KMS-11 (cell line): ENCODE measurements around the gene OPRM1.
"Not testable (repeated sequence)": the region's sequence is repeated elsewhere in the genome, so short reads cannot be mapped to it uniquely, and the experiment has no call there.

Source experiments
- H2AFZ ChIP-seq: fragments of 200-600 bp; sonication (generic); 2 replicates; pipeline ENCODE4 v1.6.1; 2016; ENCODE audit warnings: antibody characterized with exemption, mixed run types, low read depth
- H3K27ac ChIP-seq: fragments of 200-600 bp; sonication (generic); 2 replicates; pipeline ENCODE4 v1.6.1; 2016; ENCODE audit warnings: mild to moderate bottlenecking, mixed run types
- H3K27me3 ChIP-seq: fragments of 200-600 bp; sonication (generic); 2 replicates; pipeline ENCODE4 v1.6.1; 2017; ENCODE audit warnings: mild to moderate bottlenecking, low read depth, mixed run types, moderate library complexity; ENCODE audit not compliant: insufficient read depth
- H3K36me3 ChIP-seq: fragments of 200-600 bp; sonication (generic); 2 replicates; pipeline ENCODE4 v1.6.1; 2017; ENCODE audit warnings: mild to moderate bottlenecking, mixed run types; ENCODE audit not compliant: insufficient read depth
- H3K4me1 ChIP-seq: fragments of 200-600 bp; sonication (generic); 2 replicates; pipeline ENCODE4 v1.6.1; 2016; ENCODE audit warnings: mild to moderate bottlenecking, low read depth, mixed run types; ENCODE audit not compliant: poor library complexity, severe bottlenecking
- H3K4me2 ChIP-seq: fragments of 200-600 bp; sonication (generic); 2 replicates; pipeline ENCODE4 v1.7.0; 2016; ENCODE audit warnings: mild to moderate bottlenecking, mixed run types
- H3K4me3 ChIP-seq: fragments of 200-600 bp; sonication (generic); IDR thresholded peaks from 2 replicates; pipeline ENCODE4 v1.6.1; 2017; ENCODE audit warnings: low read depth, low read length, mixed read lengths; ENCODE audit not compliant: insufficient read depth
- H3K79me2 ChIP-seq: fragments of 200-600 bp; sonication (generic); 2 replicates; pipeline ENCODE4 v1.6.1; 2016; ENCODE audit warnings: low read depth, mixed run types; ENCODE audit not compliant: insufficient read depth
- H3K9ac ChIP-seq: fragments of 200-600 bp; sonication (generic); 2 replicates; pipeline ENCODE4 v1.6.1; 2016; ENCODE audit warnings: mild to moderate bottlenecking, mixed run types
- H4K20me1 ChIP-seq: fragments of 200-600 bp; sonication (generic); 2 replicates; pipeline ENCODE4 v1.6.1; 2016; ENCODE audit warnings: mild to moderate bottlenecking, mixed run types; ENCODE audit not compliant: insufficient read depth
- CTCF ChIP-seq: fragments of 200-600 bp; sonication (generic); conservative IDR thresholded peaks from 2 replicates; pipeline ENCODE4 v1.6.1; 2017; ENCODE audit warnings: low read depth, mild to moderate bottlenecking, antibody characterized with exemption, low read length, moderate library complexity, mixed read lengths

The OPRM1 gene

GRCh38 chr6:154187714-154188113 lies 148.7 kb downstream of the OPRM1 start:
- peaks cover 14% of the 10 kb centered on the region for H3K4me1 ChIP-seq
- H4K20me1 ChIP-seq = no peaks in the 10 kb centered on the region
- H3K4me2 ChIP-seq = no peak overlapping the region
- no peaks in the 10 kb centered on the region for H3K36me3 ChIP-seq
- H3K79me2 ChIP-seq = no peaks in the 10 kb centered on the region
- H3K27me3 ChIP-seq = no peaks in the 10 kb centered on the region
- H3K4me3 ChIP-seq = no peak overlapping the region
- H2AFZ ChIP-seq = no peak overlapping the region
- TF ChIP-seq CTCF = no peak
- H3K9ac ChIP-seq = no peak overlapping the region
- H3K27ac ChIP-seq = no peak overlapping the region

GRCh38 chr6:154196333-154196885 lies 157.4 kb downstream of the OPRM1 start:
- Histone ChIP-seq H3K4me3 (no peak overlapping the region), H2AFZ (no peak overlapping the region), H3K79me2 (no peaks in the 10 kb centered on the region), H3K9ac (no peak overlapping the region), H3K4me1 (peaks cover 8% of the 10 kb centered on the region), H3K27me3 (no peaks in the 10 kb centered on the region), H3K36me3 (no peaks in the 10 kb centered on the region), H4K20me1 (no peaks in the 10 kb centered on the region), H3K27ac (no peak overlapping the region), H3K4me2 (no peak overlapping the region)
- no peak for TF ChIP-seq CTCF

- TF ChIP-seq CTCF = no peak
- H3K36me3 ChIP-seq = no peaks in the 10 kb centered on the region
- peaks cover 8% of the 10 kb centered on the region for H3K4me1 ChIP-seq
- no peaks in the 10 kb centered on the region for H4K20me1 ChIP-seq
- no peaks in the 10 kb centered on the region for H3K79me2 ChIP-seq
- no peak overlapping the region for H3K9ac ChIP-seq
- no peak overlapping the region for H2AFZ ChIP-seq
- H3K4me3 ChIP-seq = no peak overlapping the region
- peak overlapping the region; percentile 10; the same call in 1 of the 2 replicates for H3K4me2 ChIP-seq
- H3K27ac ChIP-seq = no peak overlapping the region
- no peaks in the 10 kb centered on the region for H3K27me3 ChIP-seq
These were observed 158.3 kb downstream of the OPRM1 start for GRCh38 chr6:154197196-154197860.

GRCh38 chr6:154201688-154202087 lies 162.6 kb downstream of the OPRM1 start:
- H3K4me2 ChIP-seq, H3K36me3 ChIP-seq, H3K4me3 ChIP-seq, H4K20me1 ChIP-seq, H3K27me3 ChIP-seq, H2AFZ ChIP-seq, H3K79me2 ChIP-seq, H3K27ac ChIP-seq, H3K4me1 ChIP-seq, H3K9ac ChIP-seq: not testable (repeated sequence)

GRCh38 chr6:154202339-154202738 lies 163.3 kb downstream of the OPRM1 start:
- Histone ChIP-seq H3K4me2 (no peak overlapping the region), H3K9ac (no peak overlapping the region), H3K27ac (no peak overlapping the region), H3K36me3 (no peaks in the 10 kb centered on the region), H3K4me1 (peaks cover 1% of the 10 kb centered on the region), H3K27me3 (no peaks in the 10 kb centered on the region), H3K4me3 (no peak overlapping the region), H3K79me2 (no peaks in the 10 kb centered on the region), H2AFZ (no peak overlapping the region), H4K20me1 (no peaks in the 10 kb centered on the region)
- no peak for TF ChIP-seq CTCF
